Esophagus (tissue), 2 donors: ENCODE measurements around the gene GUCY2D. TPM values are rescaled to one million over a fixed set of nuclear protein-coding genes. Genes with fewer than 3 reads are reported as not detected.

ENCODE experiments used
- H3K27ac ChIP-seq, 2 donors: one replicate each; pipeline ENCODE4 v1.5.1; 2013; ENCODE audit warnings: low read depth in 2 of 2, mild to moderate bottlenecking in 2 of 2, inconsistent platforms in 1 of 2, low read length in 1 of 2, moderate library complexity in 1 of 2
- H3K27me3 ChIP-seq, 2 donors: one replicate each; pipeline ENCODE4 v1.6.1; 2013; ENCODE audit warnings: low read length in 2 of 2, control low read depth in 1 of 2, mild to moderate bottlenecking in 1 of 2; ENCODE audit not compliant: insufficient read depth in 2 of 2, control insufficient read depth in 1 of 2
- H3K36me3 ChIP-seq, 2 donors: one replicate each; pipeline ENCODE4 v1.6.1; 2013; ENCODE audit warnings: low read length in 1 of 2; ENCODE audit not compliant: control insufficient read depth in 2 of 2, insufficient read depth in 2 of 2
- H3K4me1 ChIP-seq, 2 donors: one replicate each; pipeline ENCODE4 v1.6.1; 2013; ENCODE audit warnings: low read length in 1 of 2; ENCODE audit not compliant: control insufficient read depth in 2 of 2, insufficient read depth in 2 of 2
- H3K4me3 ChIP-seq, 2 donors: one replicate each; pipeline ENCODE4 v1.5.1; 2013; ENCODE audit warnings: low read length in 2 of 2, mild to moderate bottlenecking in 2 of 2, low read depth in 1 of 2, moderate library complexity in 1 of 2
- H3K9me3 ChIP-seq, 2 donors: one replicate each; pipeline ENCODE4 v1.6.1; 2013; ENCODE audit warnings: mild to moderate bottlenecking in 2 of 2, low read depth in 1 of 2, low read length in 1 of 2, moderate library complexity in 1 of 2; ENCODE audit not compliant: control insufficient read depth in 2 of 2, insufficient read depth in 1 of 2
- WGBS, 2 donors: extraction: QIAGEN DNeasy Blood & Tissue Kit; methylation state at CpG; one replicate each; pipeline ENCODE4 v1.1.7; 2013; 5-methylcytosine and 5-hydroxymethylcytosine counted together
- polyA plus RNA-seq, 2 donors: library from polyadenylated mRNA; stranded (reverse); fragments of 200-250 nt; gene quantifications; one replicate each; pipeline ENCODE4 v1.2.3, GENCODE V29; 2013
- donor health status: healthy with polysubstance abuse.
- donor health status: Bipolar disorder and iron deficiency.

GUCY2D gene
- polyA plus RNA-seq, 2 donors: 0.19 to 0.59 TPM

GRCh38 chr17:7989781-7990655, 12.4 kb upstream of the GUCY2D start:
- Histone ChIP-seq H3K4me3 (peak overlapping the region; percentile 59 to 68), H3K36me3 (no peaks in the 10 kb centered on the region), H3K27ac (peak overlapping the region in 1 of 2 donors; percentile 82), H3K27me3 (no peaks in the 10 kb centered on the region), H3K9me3 (no peaks in the 10 kb centered on the region), H3K4me1 (no peaks in the 10 kb centered on the region)
- WGBS, 2 donors: 2 to 3% methylated on average over 56 to 59 of the region's 59 CpGs

GRCh38 chr17:7992516-7992915, 9.9 kb upstream of the GUCY2D start:
- no peaks in the 10 kb centered on the region for H3K4me1 ChIP-seq
- no peaks in the 10 kb centered on the region for H3K9me3 ChIP-seq
- H3K27me3 ChIP-seq: no peaks in the 10 kb centered on the region
- H3K27ac ChIP-seq: no peak overlapping the region
- no peak overlapping the region for H3K4me3 ChIP-seq
- WGBS, 2 donors: 85 to 91% methylated on average over 2 of the region's 2 CpGs
- no peaks in the 10 kb centered on the region for H3K36me3 ChIP-seq

GRCh38 chr17:7992924-7993323, 9.5 kb upstream of the GUCY2D start:
- no peaks in the 10 kb centered on the region for H3K4me1 ChIP-seq
- H3K27me3 ChIP-seq: no peaks in the 10 kb centered on the region
- no peak overlapping the region for H3K4me3 ChIP-seq
- WGBS, 2 donors: 51 to 54% methylated on average over 3 of the region's 3 CpGs
- no peaks in the 10 kb centered on the region for H3K9me3 ChIP-seq
- H3K27ac ChIP-seq: no peak overlapping the region
- H3K36me3 ChIP-seq: no peaks in the 10 kb centered on the region

- Histone ChIP-seq H3K36me3 (no peaks in the 10 kb centered on the region), H3K27me3 (no peaks in the 10 kb centered on the region), H3K27ac (no peak overlapping the region), H3K4me1 (no peaks in the 10 kb centered on the region), H3K9me3 (no peaks in the 10 kb centered on the region), H3K4me3 (no peak overlapping the region)
- WGBS, 2 donors: 87% methylated on average over 27 of the region's 27 CpGs
These were observed 8.3 kb upstream of the GUCY2D start for GRCh38 chr17:7993972-7994589.

GRCh38 chr17:7995724-7996123, 6.7 kb upstream of the GUCY2D start:
- no peaks in the 10 kb centered on the region for H3K36me3 ChIP-seq
- WGBS, 2 donors: 96 to 98% methylated on average over 2 of the region's 2 CpGs
- no peak overlapping the region for H3K27ac ChIP-seq
- H3K27me3 ChIP-seq: no peaks in the 10 kb centered on the region
- H3K4me3 ChIP-seq: no peak overlapping the region
- H3K9me3 ChIP-seq: no peaks in the 10 kb centered on the region
- no peaks in the 10 kb centered on the region for H3K4me1 ChIP-seq

GRCh38 chr17:7997186-7997585, 5.2 kb upstream of the GUCY2D start:
- WGBS, 2 donors: 21 to 23% methylated on average over 5 of the region's 5 CpGs
- Histone ChIP-seq H3K4me3 (no peak overlapping the region), H3K27ac (no peak overlapping the region), H3K27me3 (peaks cover 0 to 1% of the 10 kb centered on the region in 2 donors), H3K36me3 (no peaks in the 10 kb centered on the region), H3K4me1 (peaks cover 0 to 3% of the 10 kb centered on the region in 2 donors), H3K9me3 (no peaks in the 10 kb centered on the region)

GRCh38 chr17:8002721-8003593, 542 bp downstream of the GUCY2D start:
- Histone ChIP-seq H3K4me3 (peak overlapping the region; percentile 6 to 12), H3K4me1 (peaks cover 0 to 11% of the 10 kb centered on the region in 2 donors), H3K27ac (no peak overlapping the region), H3K9me3 (no peaks in the 10 kb centered on the region), H3K36me3 (no peaks in the 10 kb centered on the region), H3K27me3 (peaks cover 0 to 12% of the 10 kb centered on the region in 2 donors)
- whole genome bisulfite sequencing, 2 donors: 10% methylated on average over 74 to 92 of the region's 92 CpGs

GRCh38 chr17:8003594-8004181, 1.3 kb downstream of the GUCY2D start:
- Histone ChIP-seq H3K9me3 (no peaks in the 10 kb centered on the region), H3K4me1 (peaks cover 0 to 11% of the 10 kb centered on the region in 2 donors), H3K4me3 (peak overlapping the region in 1 of 2 donors; percentile 6), H3K27ac (no peak overlapping the region), H3K36me3 (no peaks in the 10 kb centered on the region), H3K27me3 (peaks cover 0 to 12% of the 10 kb centered on the region in 2 donors)
- 56 to 66% methylated on average over 34 to 44 of the region's 44 CpGs for WGBS, 2 donors

GRCh38 chr17:8004899-8005298, 2.5 kb downstream of the GUCY2D start:
- Histone ChIP-seq H3K36me3 (no peaks in the 10 kb centered on the region), H3K4me3 (no peak overlapping the region), H3K9me3 (no peaks in the 10 kb centered on the region), H3K27ac (no peak overlapping the region), H3K4me1 (peaks cover 0 to 11% of the 10 kb centered on the region in 2 donors), H3K27me3 (peaks cover 0 to 12% of the 10 kb centered on the region in 2 donors)
- 91 to 100% methylated on average over 6 of the region's 6 CpGs for WGBS, 2 donors
